ENCODE data around the gene PRKCA. TPM values are rescaled to one million over a fixed set of nuclear protein-coding genes. Genes with fewer than 3 reads are reported as not detected.

PRKCA gene
- total and polyA plus RNA-seq, 10 of the 15 experiments (the other 5 are each of a cell fraction or from before 2014, with no cell fraction given) = 0.11 to 14.6 (median 0.72) TPM

DNA sequence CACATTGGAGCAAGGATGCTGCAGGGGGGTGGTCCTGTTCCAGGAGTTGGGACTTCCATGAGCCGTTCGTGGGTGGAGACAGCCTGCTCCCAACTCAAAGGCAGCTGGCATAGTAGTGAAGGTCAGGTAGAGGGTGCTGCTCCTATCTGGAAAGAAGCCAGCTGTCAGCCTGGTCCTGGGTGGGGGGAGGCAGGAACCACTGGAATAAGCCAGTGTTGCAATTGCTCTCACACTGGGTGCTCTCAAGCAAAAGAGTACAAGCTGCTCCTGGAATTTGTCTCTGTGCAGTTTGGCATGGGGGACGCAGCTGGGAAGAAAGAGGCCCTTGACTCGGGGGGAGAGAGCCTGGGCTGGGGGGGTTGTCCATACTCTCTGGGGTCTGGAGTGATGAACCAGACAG lies 541.2 kb downstream of the PRKCA start (continued):
- TF ChIP-seq, protein P1, sequence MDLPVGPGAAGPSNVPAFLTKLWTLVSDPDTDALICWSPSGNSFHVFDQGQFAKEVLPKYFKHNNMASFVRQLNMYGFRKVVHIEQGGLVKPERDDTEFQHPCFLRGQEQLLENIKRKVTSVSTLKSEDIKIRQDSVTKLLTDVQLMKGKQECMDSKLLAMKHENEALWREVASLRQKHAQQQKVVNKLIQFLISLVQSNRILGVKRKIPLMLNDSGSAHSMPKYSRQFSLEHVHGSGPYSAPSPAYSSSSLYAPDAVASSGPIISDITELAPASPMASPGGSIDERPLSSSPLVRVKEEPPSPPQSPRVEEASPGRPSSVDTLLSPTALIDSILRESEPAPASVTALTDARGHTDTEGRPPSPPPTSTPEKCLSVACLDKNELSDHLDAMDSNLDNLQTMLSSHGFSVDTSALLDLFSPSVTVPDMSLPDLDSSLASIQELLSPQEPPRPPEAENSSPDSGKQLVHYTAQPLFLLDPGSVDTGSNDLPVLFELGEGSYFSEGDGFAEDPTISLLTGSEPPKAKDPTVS (IDR thresholded peaks at IDR 0.05; ENCODE audit: low read depth, low read length) = no peak

DNA sequence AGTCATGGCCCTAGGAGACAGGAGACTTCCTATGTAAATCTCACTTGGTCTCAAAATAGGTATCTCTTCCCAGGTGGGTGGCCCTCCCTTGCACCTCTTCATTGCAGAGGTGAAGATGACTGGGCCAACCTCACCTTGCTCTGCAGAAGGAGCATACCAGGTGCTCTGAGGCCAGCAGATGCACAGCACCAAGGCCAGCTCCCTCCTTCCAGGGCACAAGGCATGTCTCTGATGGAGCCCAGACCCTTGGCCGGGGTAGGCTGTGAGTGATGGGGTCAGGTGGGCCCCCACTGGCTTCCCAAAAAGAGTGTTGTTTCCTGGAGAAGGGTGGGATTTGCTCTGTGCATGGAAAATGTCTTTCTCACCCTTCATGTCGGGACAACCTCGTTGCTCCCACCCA lies 545.3 kb downstream of the PRKCA start:
- DNase-seq (ENCODE audit: low read depth, low spot score) (no peak), ATAC-seq (no peak), FAIRE-seq (no peak)
- Histone ChIP-seq H3K36me3 (ENCODE audit: control insufficient read depth in 2 of 2, insufficient read depth in 2 of 2, low read length in 1 of 2) (no peaks in the 10 kb centered on the region), H3K9me3 (replicated peaks; ENCODE audit: control insufficient read depth, insufficient read depth, low read length) (no peaks in the 10 kb centered on the region), H3K9ac (ENCODE audit: control insufficient read depth, insufficient read depth, low read length) (no peak overlapping the region), H4K20me1 (ENCODE audit: control insufficient read depth, insufficient read depth) (no peaks in the 10 kb centered on the region), H3K27me3 (replicated peaks in 1 of 2; ENCODE audit: control insufficient read depth in 2 of 2, insufficient read depth in 2 of 2, low read length in 1 of 2) (no peaks in the 10 kb centered on the region), H3K4me3 (no peak overlapping the region), H3K4me2 (ENCODE audit: control insufficient read depth, insufficient read depth) (no peak overlapping the region), H3K27ac (ENCODE audit: control insufficient read depth, insufficient read depth) (no peak overlapping the region), H3K4me1 (ENCODE audit: control insufficient read depth, insufficient read depth, low read length) (no peaks in the 10 kb centered on the region), H3K79me2 (ENCODE audit: control insufficient read depth, insufficient read depth, low read length) (no peaks in the 10 kb centered on the region), H2AFZ (ENCODE audit: control insufficient read depth, low read depth, low read length) (no peak overlapping the region)
- TF ChIP-seq MTA3 (IDR thresholded peaks at IDR 0.05; ENCODE audit: borderline replicate concordance, low read length) = no peak
- TF ChIP-seq, protein P2, sequence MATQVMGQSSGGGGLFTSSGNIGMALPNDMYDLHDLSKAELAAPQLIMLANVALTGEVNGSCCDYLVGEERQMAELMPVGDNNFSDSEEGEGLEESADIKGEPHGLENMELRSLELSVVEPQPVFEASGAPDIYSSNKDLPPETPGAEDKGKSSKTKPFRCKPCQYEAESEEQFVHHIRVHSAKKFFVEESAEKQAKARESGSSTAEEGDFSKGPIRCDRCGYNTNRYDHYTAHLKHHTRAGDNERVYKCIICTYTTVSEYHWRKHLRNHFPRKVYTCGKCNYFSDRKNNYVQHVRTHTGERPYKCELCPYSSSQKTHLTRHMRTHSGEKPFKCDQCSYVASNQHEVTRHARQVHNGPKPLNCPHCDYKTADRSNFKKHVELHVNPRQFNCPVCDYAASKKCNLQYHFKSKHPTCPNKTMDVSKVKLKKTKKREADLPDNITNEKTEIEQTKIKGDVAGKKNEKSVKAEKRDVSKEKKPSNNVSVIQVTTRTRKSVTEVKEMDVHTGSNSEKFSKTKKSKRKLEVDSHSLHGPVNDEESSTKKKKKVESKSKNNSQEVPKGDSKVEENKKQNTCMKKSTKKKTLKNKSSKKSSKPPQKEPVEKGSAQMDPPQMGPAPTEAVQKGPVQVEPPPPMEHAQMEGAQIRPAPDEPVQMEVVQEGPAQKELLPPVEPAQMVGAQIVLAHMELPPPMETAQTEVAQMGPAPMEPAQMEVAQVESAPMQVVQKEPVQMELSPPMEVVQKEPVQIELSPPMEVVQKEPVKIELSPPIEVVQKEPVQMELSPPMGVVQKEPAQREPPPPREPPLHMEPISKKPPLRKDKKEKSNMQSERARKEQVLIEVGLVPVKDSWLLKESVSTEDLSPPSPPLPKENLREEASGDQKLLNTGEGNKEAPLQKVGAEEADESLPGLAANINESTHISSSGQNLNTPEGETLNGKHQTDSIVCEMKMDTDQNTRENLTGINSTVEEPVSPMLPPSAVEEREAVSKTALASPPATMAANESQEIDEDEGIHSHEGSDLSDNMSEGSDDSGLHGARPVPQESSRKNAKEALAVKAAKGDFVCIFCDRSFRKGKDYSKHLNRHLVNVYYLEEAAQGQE (IDR thresholded peaks at IDR 0.05; ENCODE audit: low read depth, low read length) = peak; percentile 60; the same call in 1 of the 2 replicates
- RAD21 ChIA-PET (ENCODE audit: unreplicated experiment) = no interaction called here
- POLR2A ChIA-PET = no interaction called here
- CTCF ChIA-PET = no interaction called here
- WGBS (ENCODE audit: insufficient coverage, insufficient replicate concordance, low lambda C conversion rate, missing lambda C conversion rate) = 6% methylated on average over 3 of the region's 3 CpGs
- intact Hi-C loops (cut with micrococcal nuclease; ENCODE audit: unreplicated experiment) = no loop called here
- BruUV-seq (replicated peaks) = no TSS peak
- in situ Hi-C loops (cut with MboI) = no loop called here
- SMC1A ChIA-PET (ENCODE audit: uncharacterized antibody, unreplicated experiment) = no interaction called here

Measured in GM12878 (cell line).